SIG-M5 treated with dmso at 0.1 percent for 504 hours (cell line): ENCODE data around the gene AAK1.
A peak's percentile ranks its signal among the peaks of the same experiment; 100 is the strongest.
"Not testable (repeated sequence)": the region's sequence is repeated elsewhere in the genome, so short reads cannot be mapped to it uniquely, and the experiment has no call there.

ENCODE experiments used
- DNase-seq: peaks from one replicate; lab custom pipeline; 2025; ENCODE audit not compliant: unreplicated experiment; lab: John Stamatoyannopoulos, UW

AAK1 gene

GRCh38 chr2:69643602-69644505 is at the start of gene AAK1:
Gene AAK1, minus strand, starts transcription at chr2:69643739. Its CDS starts 699 bp downstream, at chr2:69643040.
- peak; percentile 89 for DNase-seq

GRCh38 chr2:69692424-69692823 is 48.9 kb upstream of the AAK1 start:
- no peak for DNase-seq

DNA sequence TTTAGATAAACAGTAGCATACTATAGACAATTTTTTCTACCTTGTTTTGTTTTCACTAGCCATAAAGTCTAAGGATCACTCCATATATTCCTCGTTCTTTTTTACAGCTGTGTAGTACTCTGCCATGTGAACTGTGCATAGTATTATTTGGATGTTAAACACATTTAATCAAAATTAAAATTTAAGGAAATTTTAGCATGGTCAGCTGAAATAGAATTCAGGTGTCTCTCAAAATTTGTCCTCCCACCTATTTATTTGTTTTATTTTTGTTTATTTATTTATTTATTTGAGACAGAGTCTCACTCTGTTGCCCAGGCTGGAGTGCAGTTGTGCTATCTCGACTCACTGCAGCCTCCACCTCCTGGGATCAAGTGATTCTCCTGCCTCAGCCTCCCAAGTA is 46.4 kb upstream of the AAK1 start:
- no peak for DNase-seq

DNA sequence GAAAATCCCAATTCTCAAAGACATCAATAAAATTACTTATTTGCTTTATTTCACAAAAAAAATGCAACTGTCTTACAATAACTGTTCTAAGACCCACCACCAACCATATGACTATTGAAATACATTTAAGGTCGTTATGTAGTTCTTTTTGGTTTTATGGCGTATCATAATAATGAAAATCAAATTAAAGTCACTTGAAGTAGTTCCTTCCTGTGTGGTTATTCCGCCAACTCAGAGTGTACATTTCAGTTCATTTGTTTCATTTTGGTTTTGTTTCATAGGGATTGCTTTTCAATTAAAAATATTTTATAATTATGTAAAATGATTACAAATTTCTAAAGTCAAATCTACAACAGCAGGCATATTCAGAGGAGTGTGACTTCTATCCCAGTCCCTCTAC is 45.9 kb upstream of the AAK1 start:
- DNase-seq = no peak

DNA sequence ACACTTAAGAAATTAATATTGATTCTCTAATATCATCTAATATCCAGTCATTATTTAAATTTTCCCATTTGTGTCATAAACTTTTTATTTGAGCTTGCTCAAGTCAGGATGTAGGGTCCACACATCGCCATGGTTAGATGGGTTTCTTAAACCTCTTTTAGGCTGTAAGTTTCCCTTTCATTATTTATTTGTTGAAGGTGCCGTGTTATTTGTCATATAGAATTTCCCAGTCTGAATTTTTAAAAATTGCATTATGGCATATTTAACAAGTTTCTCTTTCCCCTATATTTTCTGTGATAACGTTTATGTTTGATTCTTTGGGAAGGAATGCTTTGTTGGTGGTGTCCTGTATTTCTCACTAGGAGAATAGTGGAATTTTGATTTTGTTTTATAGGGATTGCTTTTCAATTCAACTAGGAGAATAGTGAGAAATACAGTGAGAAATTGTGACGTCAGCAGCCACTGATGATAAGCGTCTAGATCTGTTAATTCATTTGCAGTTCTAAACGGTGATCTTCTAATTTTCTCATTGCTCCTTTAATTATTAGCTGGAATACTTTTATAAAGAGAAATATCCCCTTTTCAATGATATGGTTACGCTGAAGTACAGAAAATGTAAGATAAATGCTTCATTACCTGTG is 44.6 kb upstream of the AAK1 start:
- DNase-seq = no peak

DNA sequence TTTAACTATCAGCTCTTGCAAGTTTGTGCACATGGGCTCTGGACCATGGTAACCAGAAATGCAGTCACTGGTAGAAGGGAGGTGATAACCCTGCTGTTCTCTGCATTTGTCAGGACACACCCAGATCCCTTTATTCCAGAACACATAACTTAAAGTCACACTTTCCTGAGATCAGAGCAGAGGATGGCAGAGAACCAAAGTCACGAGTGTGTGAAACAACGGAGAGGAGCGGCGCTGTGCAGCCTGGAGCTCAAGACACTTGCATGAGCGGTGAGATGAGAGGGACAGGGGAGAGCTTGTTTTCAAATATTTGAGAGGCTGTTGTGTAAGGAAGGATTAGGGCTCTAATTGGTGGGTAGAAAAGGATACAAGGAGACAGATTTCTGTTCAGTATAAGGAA is 43.3 kb upstream of the AAK1 start:
- DNase-seq = no peak

DNA sequence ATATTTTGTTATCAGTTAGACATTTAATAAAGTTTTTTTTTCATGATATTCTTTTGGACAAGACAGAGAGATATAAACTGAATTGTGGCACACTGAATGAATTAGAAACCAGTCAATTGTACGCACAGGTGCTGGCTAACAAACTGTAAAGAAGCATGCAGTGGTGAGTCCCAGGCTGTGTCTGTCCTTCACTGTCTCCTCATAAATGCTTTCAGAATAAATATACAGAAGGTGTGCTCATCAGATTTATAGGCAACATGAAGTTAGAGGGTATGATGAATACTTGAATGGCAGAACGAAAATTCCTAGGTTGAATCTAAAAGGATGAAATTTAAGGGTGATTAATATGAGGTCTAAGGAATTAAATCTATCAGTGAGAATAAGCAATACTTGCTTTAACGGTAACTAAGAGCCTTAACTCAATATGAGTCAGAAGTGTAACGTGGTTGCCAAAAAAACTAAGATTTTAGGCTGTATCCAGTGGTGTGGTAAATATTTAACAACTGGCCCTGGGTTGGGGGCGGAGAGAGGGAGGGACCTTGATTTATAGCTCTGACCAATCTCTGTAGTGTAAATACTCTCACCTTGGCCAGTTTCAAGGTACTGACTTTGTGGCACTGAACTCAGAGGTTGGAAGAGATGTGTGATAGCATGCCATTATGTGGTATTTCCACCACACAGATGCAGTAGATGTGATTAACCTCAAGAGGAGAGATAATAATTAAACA is 41.9 kb upstream of the AAK1 start:
- no peak for DNase-seq

- peak; percentile 46 for DNase-seq
These were observed 39.8 kb upstream of the AAK1 start for GRCh38 chr2:69683170-69683971.

DNA sequence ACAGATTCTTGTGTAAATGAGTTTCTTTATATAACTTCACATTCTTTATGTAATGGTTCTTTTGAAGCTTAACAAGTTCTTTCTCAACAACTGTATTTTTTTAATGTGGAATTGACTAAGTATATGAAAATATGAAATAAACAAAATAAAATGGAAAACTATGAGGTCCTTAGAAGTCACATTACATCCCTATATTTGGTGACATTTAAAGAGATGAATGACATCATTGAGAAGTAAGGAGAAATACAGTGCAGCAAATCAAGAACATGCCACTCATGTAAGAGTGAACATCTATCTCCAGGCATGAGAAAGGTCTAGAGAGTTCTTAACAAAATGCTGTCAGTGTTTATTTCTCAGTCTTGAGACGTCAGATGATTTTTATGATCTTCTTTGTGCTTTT is 39.0 kb upstream of the AAK1 start:
- no peak for DNase-seq

GRCh38 chr2:69680001-69680675 is 36.6 kb upstream of the AAK1 start:
- DNase-seq = peak; percentile 53

GRCh38 chr2:69677914-69678313 is 34.4 kb upstream of the AAK1 start:
- no peak for DNase-seq

- DNase-seq = no peak
These were observed 32.6 kb upstream of the AAK1 start for GRCh38 chr2:69676146-69676545.

DNA sequence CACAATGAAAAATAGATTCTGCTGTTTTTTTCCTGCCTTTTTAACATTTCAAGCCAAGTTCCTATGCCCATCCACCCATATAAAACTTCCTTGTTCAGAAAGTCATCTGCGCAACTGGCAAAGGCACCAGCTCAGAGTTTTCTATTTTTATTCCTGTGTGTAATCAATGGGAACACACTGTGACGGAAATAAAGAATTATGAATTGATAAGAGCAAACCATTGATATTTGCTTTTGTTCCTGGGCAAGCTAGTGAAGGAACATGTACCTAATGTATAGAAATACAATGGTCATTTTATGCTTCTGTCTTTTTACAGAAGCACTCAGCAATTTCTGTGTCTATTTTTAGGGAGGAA is 30.8 kb upstream of the AAK1 start:
- DNase-seq = no peak

- not testable (repeated sequence) for DNase-seq
These were observed 29.6 kb upstream of the AAK1 start for GRCh38 chr2:69673098-69673497.

DNA sequence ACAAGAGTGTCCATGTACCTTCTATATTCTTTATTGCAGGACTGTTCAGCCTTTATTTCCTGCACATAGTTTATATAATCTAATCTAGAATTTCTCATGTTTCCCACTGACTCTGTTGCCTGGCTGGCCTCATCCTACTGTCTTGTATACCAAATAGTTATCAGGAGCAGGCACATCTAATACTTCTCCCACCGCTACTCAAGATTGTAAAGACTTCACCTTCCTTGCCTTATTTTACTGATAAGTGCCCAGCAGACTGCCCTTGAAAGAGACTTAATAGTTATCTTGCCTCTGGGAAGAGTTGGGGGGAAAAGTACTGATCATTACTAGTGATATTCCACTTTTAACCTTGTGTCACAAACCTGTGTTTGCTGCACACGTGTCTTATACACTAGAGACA is 26.1 kb upstream of the AAK1 start:
- no peak for DNase-seq

DNA sequence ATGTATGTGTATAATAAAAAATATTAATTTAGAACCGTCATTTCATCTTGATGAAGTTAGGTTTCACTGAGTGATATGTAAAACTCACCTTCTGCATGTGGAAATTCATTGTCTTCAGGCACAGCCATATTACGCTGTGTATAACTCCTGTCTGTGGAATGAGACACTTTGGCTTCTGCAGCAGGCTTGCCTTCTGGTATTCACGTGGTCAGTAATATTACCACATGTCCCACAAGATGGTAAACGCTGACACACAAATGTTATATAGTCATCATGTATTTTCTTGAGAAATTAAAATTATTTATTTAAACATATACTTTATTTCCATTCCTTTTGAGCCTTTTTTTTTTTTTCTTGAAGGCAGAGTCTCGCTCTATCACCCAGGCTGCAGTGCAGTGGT is 25.1 kb upstream of the AAK1 start:
- no peak for DNase-seq

- DNase-seq = no peak
These were observed 24.4 kb upstream of the AAK1 start for GRCh38 chr2:69667805-69668382.

DNA sequence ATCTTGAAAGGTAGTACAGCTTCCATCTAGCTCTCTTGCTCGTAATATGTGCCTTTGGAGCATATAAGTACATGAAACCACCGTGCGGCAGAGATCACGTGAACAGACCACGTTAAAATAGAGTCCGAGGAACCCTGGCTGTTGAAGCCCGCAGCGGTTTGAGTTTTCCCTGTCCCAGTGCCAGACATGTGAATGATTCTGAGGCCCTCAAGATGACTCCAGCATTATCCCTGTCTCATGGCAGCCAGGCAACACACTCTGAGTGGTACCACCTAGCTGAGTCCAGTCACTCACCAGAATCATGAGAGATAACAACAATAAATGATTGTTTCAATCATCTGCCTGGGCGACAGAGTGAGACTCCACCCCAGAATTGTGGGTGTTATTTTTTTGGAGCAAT is 21.6 kb upstream of the AAK1 start:
- no peak for DNase-seq

GRCh38 chr2:69663860-69664259 is 20.3 kb upstream of the AAK1 start:
- DNase-seq = no peak

DNA sequence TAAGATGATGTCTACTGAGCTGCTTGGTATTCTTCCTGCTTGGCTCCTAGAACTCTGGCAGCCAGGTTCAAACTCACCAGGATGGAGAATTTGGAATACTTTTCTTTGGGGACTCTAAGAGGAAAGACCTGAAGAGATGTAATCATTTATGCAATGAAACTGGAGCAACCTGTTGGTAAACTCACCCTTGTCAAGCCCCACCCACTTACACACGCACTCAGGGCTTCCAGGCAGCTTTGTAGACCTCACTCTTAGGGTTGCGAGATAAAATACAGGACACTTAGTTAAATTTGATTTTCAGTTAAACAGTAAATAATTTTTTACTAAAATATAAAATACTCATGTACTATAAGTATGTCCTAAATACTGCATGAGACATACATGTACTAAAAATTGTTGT is 19.0 kb upstream of the AAK1 start:
- DNase-seq = not testable (repeated sequence)
